K562 treated with DMSO at 1 percent for 24 hours (cell line): ENCODE measurements around the gene IGFALS. TPM values are rescaled to one million over a fixed set of nuclear protein-coding genes. Genes with fewer than 3 reads are reported as not detected.

Source experiments
- total RNA-seq: library from RNA; unstranded; fragments of 300-600 nt; gene quantifications from 2 replicates; pipeline ENCODE4 v1.2.3, GENCODE V29; 2022; ENCODE audit warnings: low read depth; ENCODE audit not compliant: insufficient read depth

Gene IGFALS
- total RNA-seq: 0.36 and 0.50 TPM in 2 replicates

GRCh38 chr16:1793578-1794220 lies at the start of gene IGFALS:
TSS of gene IGFALS (minus strand) at chr16:1793705. CDS start at chr16:1793652, 53 bp downstream.

GRCh38 chr16:1826691-1827573 lies 33.4 kb upstream of the IGFALS start, which contains the start of the genes FAHD1 and HAGH:
TSS of gene FAHD1 (plus strand) at chr16:1827206. CDS start at chr16:1827239, 33 bp downstream.
TSS of gene HAGH (minus strand) at chr16:1826825. CDS start at chr16:1826787, 38 bp downstream.

GRCh38 chr16:1782408-1783264 lies 10.9 kb downstream of the IGFALS start, which contains the start of the genes NUBP2 and SPSB3:
TSS of gene NUBP2 (plus strand) at chr16:1782960. CDS start at chr16:1783021, 61 bp downstream.
TSS of gene SPSB3 (minus strand) at chr16:1782571. CDS start at chr16:1781483, 1,088 bp downstream.

GRCh38 chr16:1772908-1773702 lies 20.4 kb downstream of the IGFALS start, which contains the start of gene MRPS34:
TSS of gene MRPS34 (minus strand) at chr16:1773134. CDS start at chr16:1773119, 15 bp downstream.

GRCh38 chr16:1772362-1772907 lies 21.1 kb downstream of the IGFALS start, which contains the start of gene EME2:
TSS of gene EME2 (plus strand) at chr16:1772810. CDS start at chr16:1773228, 418 bp downstream.

GRCh38 chr16:1771188-1771863 lies 22.2 kb downstream of the IGFALS start, which contains the start of gene NME3:
TSS of gene NME3 (minus strand) at chr16:1771543. CDS start at chr16:1771534, 9 bp downstream.

Other genes starting within 250 kb of the IGFALS start
- 7.5 and 9.0 TPM in 2 replicates for gene IFT140, start 181.6 kb downstream of the IGFALS start, total RNA-seq
- 10.4 and 11.2 TPM in 2 replicates for gene CRAMP1, start 181.3 kb downstream of the IGFALS start, total RNA-seq
- gene JPT2, start 115.4 kb downstream of the IGFALS start, total RNA-seq: 47.4 and 47.6 TPM in 2 replicates
- 30.2 and 39.0 TPM in 2 replicates for gene MAPK8IP3, start 87.5 kb downstream of the IGFALS start, total RNA-seq
- 80.6 and 94.0 TPM in 2 replicates for gene NME3, start 22.2 kb downstream of the IGFALS start, total RNA-seq
- 9.7 and 11.0 TPM in 2 replicates for gene EME2, start 20.9 kb downstream of the IGFALS start, total RNA-seq
- gene MRPS34, start 20.6 kb downstream of the IGFALS start, total RNA-seq: 209 and 232 TPM in 2 replicates
- 85.1 and 96.8 TPM in 2 replicates for gene SPSB3, start 11.1 kb downstream of the IGFALS start, total RNA-seq
- 178 and 198 TPM in 2 replicates for gene NUBP2, start 10.7 kb downstream of the IGFALS start, total RNA-seq
- 95.7 and 105 TPM in 2 replicates for gene HAGH, start 33.1 kb upstream of the IGFALS start, total RNA-seq
- 30.8 and 34.7 TPM in 2 replicates for gene FAHD1, start 33.5 kb upstream of the IGFALS start, total RNA-seq
- gene MEIOB, start 78.5 kb upstream of the IGFALS start, total RNA-seq: 40.7 and 42.1 TPM in 2 replicates
- not detected in 2 replicates for gene HS3ST6, start 124.7 kb upstream of the IGFALS start, total RNA-seq
- gene MSRB1, start 149.5 kb upstream of the IGFALS start, total RNA-seq: 194 and 209 TPM in 2 replicates
- gene RPL3L, start 161.0 kb upstream of the IGFALS start, total RNA-seq: 0.23 and 0.29 TPM in 2 replicates
- gene NDUFB10, start 165.8 kb upstream of the IGFALS start, total RNA-seq: 256 and 274 TPM in 2 replicates
- gene RPS2, start 171.1 kb upstream of the IGFALS start, total RNA-seq: 6,981 and 7,733 TPM in 2 replicates
- gene RNF151, start 173.2 kb upstream of the IGFALS start, total RNA-seq: not detected in 2 replicates
- gene TBL3, start 178.3 kb upstream of the IGFALS start, total RNA-seq: 59.5 and 67.9 TPM in 2 replicates
- gene NOXO1, start 187.8 kb upstream of the IGFALS start, total RNA-seq: not detected in 2 replicates
- gene GFER, start 190.5 kb upstream of the IGFALS start, total RNA-seq: 56.1 and 57.0 TPM in 2 replicates
- 42.4 and 48.1 TPM in 2 replicates for gene SYNGR3, start 196.3 kb upstream of the IGFALS start, total RNA-seq
- gene ZNF598, start 216.1 kb upstream of the IGFALS start, total RNA-seq: 111 and 123 TPM in 2 replicates
- 3.2 and 4.2 TPM in 2 replicates for gene NPW, start 226.1 kb upstream of the IGFALS start, total RNA-seq
- 28.4 and 30.8 TPM in 2 replicates for gene NHERF2, start 233.2 kb upstream of the IGFALS start, total RNA-seq